HG02852 (cell line): Measurements from ENCODE around the gene SURF2.
A peak's percentile ranks its signal among the peaks of the same experiment; 100 is the strongest.
"Not testable (repeated sequence)": the region's sequence is repeated elsewhere in the genome, so short reads cannot be mapped to it uniquely, and the experiment has no call there.

ENCODE experiments used
- ATAC-seq: cut with Tn5 transposase; IDR thresholded peaks from one replicate; pipeline ENCODE4 v1.9.1; 2021; ENCODE audit warnings: mild to moderate bottlenecking, moderate library complexity; ENCODE audit not compliant: unreplicated experiment

The SURF2 gene

GRCh38 chr9:133375724-133376654 is 19.6 kb downstream of the SURF2 start, which contains the start of the genes STKLD1 and SURF4:
Gene STKLD1 (plus strand): TSS chr9:133376366. CDS start chr9:133376474, 108 bp downstream.
Gene SURF4 (minus strand): TSS chr9:133376060. CDS start chr9:133375969, 91 bp downstream.
- ATAC-seq, result peak; percentile 80

GRCh38 chr9:133377280-133377679 is 20.9 kb downstream of the SURF2 start:
- ATAC-seq, result not testable (repeated sequence)

- ATAC-seq, result no peak
Measured at GRCh38 chr9:133377721-133378216, 21.4 kb downstream of the SURF2 start.

GRCh38 chr9:133378408-133378962 is 22.1 kb downstream of the SURF2 start:
- no peak for ATAC-seq

- no peak for ATAC-seq
Measured at GRCh38 chr9:133379153-133380086, 23.1 kb downstream of the SURF2 start.

- no peak for ATAC-seq
Measured at GRCh38 chr9:133380734-133381133, 24.4 kb downstream of the SURF2 start.

- ATAC-seq, result no peak
Measured at GRCh38 chr9:133382507-133383141, 26.3 kb downstream of the SURF2 start.

- no peak for ATAC-seq
Measured at GRCh38 chr9:133383438-133383837, 27.1 kb downstream of the SURF2 start.

- ATAC-seq, result no peak
Measured at GRCh38 chr9:133384736-133385321, 28.5 kb downstream of the SURF2 start.

- no peak for ATAC-seq
Measured at GRCh38 chr9:133385452-133385851, 29.1 kb downstream of the SURF2 start.

GRCh38 chr9:133386338-133386737 is 30.0 kb downstream of the SURF2 start:
- ATAC-seq, result no peak

GRCh38 chr9:133387680-133388079 is 31.3 kb downstream of the SURF2 start:
- ATAC-seq, result no peak

GRCh38 chr9:133389025-133389557 is 32.7 kb downstream of the SURF2 start:
- ATAC-seq, result no peak

- no peak for ATAC-seq
Measured at GRCh38 chr9:133389562-133389961, 33.2 kb downstream of the SURF2 start.

GRCh38 chr9:133390713-133391112 is 34.4 kb downstream of the SURF2 start:
- no peak for ATAC-seq

GRCh38 chr9:133391449-133391848 is 35.1 kb downstream of the SURF2 start:
- not testable (repeated sequence) for ATAC-seq

- ATAC-seq, result not testable (repeated sequence)
Measured at GRCh38 chr9:133392308-133392707, 36.0 kb downstream of the SURF2 start.

- no peak for ATAC-seq
Measured at GRCh38 chr9:133393399-133393798, 37.0 kb downstream of the SURF2 start.

GRCh38 chr9:133394687-133395271 is 38.4 kb downstream of the SURF2 start:
- ATAC-seq, result no peak
